GM21447 (cell line): ENCODE data around the gene LRMDA.

Source experiments
- ATAC-seq: cut with Tn5 transposase; IDR thresholded peaks from one replicate; pipeline ENCODE4 v1.9.1; 2021; ENCODE audit not compliant: unreplicated experiment

LRMDA gene

DNA sequence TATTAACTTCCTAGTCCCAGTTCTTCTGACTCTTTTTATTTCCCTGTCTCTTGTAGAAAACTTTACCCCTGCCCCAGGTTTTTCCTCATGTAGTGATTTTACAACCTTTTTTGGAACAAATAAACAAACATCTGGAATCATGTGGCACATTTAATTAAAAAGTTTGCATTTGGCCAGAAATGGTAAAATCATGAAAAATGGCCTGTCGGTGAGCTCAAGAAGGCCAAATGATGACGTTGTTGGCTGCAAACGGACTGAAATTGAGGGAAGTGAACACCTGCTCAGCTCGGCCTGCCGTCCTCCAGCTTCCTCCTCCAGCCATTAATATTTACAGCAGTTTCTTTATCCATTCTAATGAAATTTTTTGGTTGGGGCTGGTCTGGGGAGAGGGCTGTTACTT lies 902.8 kb downstream of the LRMDA start:
- no peak for ATAC-seq

DNA sequence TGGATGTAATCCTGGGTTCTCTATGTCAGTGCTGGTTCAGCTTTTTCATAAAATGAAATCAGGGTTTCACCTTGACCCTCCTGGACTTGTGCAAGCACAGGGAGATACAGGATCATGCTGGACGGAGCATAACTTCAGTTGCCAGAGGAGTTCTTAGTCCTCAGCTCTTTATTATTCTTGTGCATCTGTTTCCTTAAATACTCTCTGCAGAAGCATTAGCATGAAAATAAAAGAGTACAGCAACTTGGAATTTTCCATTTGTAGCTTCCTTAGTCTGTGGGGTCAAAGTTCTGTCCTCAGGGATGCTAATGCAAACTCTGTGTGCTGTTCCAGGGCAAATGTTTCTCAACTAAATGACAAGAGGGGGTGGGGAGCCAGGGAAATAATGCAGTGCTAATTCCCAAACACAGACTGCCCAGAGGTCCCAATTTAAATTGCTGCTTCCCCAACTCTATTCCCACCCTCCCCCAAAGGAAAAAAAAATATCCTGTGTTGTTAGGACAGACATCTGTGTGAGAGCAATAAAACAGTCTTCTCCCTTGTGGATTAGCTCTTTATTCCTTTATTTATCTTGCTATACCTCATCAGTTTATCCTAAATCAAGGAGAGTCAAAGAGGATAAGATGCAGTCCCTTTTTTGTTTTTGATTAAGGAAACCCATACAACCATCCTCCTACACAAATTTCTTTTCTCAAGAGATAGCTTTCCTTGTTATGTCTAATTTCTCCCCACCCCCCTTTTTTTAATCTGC lies 905.0 kb downstream of the LRMDA start:
- ATAC-seq: no peak

GRCh38 chr10:76337641-76338040 lies 906.2 kb downstream of the LRMDA start:
- ATAC-seq: no peak

DNA sequence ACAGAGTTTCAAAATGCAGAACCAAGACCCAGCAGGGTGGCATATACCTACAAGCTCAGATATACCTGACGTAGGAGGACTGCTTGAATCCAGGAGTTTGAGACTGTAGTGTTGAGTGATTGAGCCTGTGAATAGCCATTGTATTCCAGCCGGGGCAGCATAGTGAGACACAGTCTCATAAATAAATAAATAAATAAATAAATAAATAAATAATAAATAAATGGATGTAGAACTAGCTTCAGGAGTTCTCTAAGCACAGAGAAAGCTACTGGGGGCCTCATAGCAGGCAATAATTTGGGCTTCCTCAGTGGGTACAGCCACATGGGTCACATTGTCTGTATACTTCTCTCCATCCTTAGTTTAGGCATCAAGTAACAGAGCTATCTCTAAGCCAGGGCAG lies 906.8 kb downstream of the LRMDA start:
- ATAC-seq: no peak

DNA sequence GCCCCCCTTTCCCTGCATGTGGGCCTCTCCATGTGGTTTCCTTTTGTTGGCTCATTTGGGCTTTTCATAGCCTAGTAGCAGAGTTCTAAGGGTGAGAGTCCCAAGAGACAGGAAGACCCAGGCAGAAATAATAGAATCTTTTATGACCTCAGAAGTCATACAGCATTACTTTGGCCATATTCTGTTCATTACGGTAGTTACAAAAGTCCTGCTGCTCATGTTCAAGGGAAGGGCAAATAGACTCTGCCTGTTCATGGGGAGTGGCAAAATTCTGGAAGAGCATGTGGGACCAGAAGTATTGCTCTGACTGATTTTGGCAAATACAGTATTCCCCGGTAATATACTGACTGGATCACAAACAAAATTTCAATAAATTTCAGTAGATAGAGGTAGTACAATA lies 910.3 kb downstream of the LRMDA start:
- no peak for ATAC-seq

DNA sequence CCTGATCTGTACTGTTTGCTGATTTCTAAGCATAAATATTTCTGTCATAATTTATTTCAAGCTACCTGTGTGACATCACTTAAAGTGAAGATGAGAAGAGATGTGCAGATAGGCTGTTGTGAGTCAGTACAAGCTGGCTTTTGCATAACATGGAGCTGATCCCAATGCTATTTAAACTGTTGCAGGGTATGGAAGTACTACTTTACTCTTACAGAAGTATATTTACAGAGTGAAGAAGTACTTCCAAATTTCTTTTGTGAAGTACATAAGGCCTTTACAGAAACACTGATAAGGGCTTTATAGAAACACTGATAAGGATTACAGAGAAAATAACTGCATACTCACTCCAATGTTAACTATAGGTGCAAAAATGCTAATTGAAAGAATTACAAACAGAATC lies 911.6 kb downstream of the LRMDA start:
- no peak for ATAC-seq

DNA sequence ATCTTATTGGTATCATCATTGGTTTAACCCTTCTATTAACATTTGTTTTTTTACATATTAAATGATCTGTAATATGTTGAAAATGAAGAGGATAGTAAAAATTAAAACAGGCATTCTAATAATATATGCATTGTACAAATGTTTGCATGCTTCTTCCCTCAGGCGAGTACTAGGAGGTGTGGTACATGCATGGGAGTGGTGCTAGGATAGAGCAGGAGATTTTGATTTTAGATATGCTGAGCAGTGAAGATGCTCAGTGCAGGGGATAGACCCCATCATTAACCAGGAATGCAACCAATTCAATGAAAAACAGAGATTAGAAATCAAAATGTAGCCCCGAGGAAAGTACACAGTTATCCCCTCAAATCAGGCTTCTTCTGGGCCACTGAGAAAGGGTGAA lies 916.4 kb downstream of the LRMDA start:
- no peak for ATAC-seq

GRCh38 chr10:76350583-76350982 lies 919.2 kb downstream of the LRMDA start:
- ATAC-seq: no peak

- no peak for ATAC-seq
Measured at GRCh38 chr10:76352300-76352699, 920.9 kb downstream of the LRMDA start.

DNA sequence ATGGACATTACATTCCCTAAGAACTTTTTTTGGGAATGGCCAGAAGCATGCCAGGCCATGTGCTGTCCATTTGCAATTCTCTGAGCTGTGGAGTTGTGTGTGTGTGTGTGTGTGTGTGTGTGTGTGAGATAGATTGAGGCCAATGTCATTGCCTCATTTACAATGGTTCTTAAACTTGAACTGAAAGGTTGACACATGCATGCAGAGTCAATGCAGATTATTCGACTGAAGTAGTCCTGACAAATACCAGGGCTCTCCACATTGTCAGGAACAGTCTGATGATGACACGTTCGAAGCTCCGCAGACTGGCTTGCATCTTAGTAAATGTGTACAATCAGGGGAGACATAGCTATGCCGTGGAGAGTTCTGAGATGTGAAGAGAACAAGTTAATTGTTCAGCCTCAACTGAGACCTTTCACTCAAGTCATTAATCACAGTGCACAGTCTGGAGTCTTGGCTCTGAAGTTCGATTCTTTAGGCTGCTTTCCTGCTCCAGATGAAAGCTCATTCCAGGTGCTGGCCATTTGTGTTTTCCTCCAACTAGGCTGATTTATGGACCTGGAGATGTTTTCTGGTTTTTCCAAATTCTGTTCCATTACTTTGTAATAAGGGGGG lies 921.9 kb downstream of the LRMDA start:
- no peak for ATAC-seq

DNA sequence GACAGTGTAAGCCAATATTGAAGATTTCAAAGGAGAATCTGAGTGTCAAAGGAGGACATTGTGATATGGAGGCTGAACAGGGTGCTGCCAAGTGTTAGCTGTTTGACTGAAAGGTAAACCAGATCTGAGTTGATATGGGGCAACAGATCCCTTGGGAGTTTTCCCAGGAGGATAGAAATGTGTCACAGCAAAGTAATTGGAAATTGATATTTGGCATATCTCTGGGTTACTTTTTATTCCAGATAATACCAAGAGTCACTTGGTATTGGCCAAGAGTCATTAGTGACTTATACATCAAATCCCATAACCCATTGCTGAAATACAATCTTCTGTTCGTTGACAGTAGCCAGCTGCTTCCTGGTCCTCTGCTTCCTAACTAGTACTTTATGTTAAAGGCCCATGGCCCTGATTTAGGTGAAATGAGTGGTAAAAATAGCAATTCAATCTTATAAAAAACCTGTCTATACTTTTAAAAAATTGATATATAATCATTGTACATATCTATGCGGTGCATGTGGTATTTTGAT lies 922.9 kb downstream of the LRMDA start:
- ATAC-seq: no peak

DNA sequence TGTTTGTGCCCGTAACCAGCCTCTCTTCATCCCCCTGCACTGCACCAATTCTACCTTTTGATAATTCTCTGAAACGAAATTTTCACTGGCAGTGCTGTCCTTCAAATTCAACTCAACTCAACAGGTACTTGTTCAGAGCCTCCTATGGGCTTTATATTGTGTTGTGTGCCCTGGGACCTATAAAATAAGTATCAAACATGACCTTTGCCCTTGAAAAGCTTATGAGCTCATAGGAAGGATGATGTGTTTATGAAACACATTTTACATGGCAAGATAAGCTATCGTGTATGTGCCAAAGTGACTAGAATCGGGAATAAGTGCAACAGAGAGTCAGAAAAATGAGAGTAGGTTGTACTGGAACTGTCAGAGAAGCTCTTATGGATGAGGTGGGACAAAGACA lies 923.5 kb downstream of the LRMDA start:
- ATAC-seq: no peak

DNA sequence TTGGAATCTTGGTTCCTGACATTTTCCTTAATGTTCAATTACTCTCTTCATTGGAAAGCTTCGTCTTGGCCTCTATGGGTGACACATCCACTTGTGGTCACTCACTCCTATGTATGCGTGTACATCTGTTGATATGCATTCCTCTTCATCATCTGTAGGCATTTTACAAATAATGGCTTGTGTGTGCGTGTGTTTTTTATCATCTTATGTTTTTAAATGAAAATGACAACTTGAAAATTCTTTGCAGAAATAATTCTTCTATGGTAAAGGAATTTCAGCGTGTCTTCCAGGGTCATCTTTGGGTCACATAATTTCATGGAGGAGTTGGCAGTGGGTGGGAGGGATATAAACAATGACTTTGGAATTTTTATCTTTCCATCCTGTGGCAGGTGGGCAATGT lies 925.1 kb downstream of the LRMDA start:
- ATAC-seq: no peak

DNA sequence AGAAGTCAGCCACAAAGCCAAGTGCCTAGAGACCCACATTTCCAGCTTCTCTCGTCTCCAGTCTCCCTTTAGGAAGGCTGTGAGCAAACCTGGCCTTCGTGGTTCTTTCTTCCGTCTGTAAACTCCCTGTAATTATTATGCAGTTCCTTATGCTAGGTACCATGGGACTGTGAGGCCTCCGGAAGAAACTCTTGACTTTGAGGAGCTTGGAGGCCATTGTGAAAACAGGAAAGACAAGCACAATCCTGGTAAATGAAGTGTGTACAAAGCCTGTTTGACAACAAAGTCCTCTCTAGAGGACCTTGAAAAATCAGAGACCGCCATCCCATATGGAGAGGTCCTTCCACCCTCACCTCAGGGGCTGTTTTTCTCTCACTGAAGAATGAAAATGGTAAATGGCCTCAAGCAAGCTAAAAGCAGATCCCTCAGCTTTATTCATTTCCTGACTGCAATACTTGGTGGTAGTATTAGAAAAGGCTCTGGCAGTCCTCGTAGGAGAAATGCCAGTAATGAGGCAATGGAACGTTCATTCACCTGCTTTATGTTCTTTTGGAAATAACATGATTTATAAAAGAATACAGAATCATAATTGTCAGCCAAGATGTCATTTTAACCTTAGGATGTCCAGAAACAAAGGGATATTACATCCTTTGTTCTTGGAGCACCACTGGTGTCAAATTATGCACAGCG lies 926.4 kb downstream of the LRMDA start:
- ATAC-seq: no peak

DNA sequence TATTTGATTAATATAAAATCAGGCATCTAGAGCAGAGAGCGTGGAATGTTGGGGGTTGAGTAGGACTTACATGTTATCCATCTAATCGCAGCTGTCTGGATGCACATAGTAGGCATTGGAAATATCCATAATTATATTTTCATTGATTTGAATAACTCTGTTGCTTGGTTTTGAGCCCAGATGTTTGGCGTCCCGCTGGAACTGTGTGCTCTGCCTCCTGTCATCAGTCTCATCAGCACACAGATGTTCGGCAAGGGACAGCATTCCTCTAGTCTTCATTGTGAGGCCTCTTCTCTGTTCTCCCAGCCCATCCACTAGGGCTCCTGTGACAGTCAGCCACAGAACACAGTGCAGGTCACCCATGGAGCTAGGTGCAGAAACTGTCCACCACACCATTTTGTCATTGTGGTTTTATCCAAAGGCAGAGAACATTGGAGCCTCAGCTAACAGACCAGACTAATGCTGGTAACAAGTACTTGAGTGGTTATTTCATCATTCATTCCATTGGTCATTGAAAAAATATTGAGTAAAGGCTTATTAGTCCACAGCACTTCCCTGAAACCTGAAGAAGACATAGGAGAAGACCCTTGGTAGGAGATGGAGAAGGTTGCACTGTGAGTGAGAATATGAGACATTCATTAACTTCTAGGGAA lies 927.4 kb downstream of the LRMDA start:
- ATAC-seq: no peak

GRCh38 chr10:76375761-76376160 lies 944.3 kb downstream of the LRMDA start:
- ATAC-seq: no peak

GRCh38 chr10:76382381-76382851 lies 951.0 kb downstream of the LRMDA start:
- no peak for ATAC-seq

GRCh38 chr10:76388321-76389023 lies 957.0 kb downstream of the LRMDA start:
- ATAC-seq: no peak

DNA sequence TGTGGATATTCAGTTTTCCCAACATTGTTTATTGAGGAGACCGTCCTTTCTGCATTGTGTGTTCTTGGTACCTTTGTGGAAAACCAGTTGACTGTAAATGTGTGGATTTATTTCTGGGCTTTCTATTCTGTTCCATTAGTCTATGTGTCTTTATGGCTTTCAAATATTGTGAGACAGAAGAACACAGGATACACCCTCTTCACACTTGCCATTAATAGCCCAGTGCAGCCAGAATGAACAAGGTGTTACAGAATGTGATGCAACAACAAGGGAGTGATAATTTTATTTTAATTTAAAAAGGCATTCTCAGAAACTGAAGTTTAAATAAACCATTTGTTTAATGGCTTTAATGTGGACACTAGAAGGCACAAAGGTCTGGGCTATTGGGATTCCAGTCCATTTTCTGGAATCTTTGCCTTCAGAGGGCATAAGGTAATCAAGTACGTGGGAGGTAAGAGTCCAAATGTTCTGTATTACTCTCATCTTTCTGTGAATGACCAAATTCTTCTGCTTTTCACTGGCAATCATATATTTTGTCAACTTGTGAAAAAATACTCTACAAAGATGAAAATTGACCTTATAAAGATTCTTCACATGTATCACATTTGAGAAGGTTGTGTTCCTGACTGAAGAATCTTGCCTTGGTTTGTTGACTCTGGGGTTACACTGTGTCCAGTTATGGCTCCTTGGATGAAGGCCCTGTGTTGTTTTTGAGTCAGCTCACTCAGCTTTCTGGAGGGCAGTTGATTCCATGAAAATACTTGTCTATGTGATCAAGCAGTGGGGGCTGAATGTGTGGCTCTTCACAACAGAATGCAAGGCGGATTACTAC lies 962.7 kb downstream of the LRMDA start:
- no peak for ATAC-seq

DNA sequence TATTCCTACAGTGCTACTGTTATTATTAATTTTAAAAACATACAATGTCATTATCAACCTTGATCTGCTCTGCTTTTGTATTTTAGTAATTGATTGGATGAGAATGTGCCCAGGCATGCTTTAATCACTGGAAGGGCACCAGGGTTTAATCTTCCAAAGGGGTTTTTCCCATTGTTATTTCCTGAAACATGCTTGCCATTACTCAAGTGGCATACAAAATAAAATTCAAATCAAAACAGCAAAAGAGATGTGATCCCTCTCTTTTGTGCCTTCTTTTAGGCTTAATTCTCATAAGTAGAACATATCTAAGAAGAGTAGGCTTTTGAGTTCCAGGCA lies 963.3 kb downstream of the LRMDA start:
- no peak for ATAC-seq
